ENCODE data around the gene CARM1.
"Not testable (repeated sequence)": the region's sequence is repeated elsewhere in the genome, so short reads cannot be mapped to it uniquely, and the experiment has no call there.

Gene CARM1

DNA sequence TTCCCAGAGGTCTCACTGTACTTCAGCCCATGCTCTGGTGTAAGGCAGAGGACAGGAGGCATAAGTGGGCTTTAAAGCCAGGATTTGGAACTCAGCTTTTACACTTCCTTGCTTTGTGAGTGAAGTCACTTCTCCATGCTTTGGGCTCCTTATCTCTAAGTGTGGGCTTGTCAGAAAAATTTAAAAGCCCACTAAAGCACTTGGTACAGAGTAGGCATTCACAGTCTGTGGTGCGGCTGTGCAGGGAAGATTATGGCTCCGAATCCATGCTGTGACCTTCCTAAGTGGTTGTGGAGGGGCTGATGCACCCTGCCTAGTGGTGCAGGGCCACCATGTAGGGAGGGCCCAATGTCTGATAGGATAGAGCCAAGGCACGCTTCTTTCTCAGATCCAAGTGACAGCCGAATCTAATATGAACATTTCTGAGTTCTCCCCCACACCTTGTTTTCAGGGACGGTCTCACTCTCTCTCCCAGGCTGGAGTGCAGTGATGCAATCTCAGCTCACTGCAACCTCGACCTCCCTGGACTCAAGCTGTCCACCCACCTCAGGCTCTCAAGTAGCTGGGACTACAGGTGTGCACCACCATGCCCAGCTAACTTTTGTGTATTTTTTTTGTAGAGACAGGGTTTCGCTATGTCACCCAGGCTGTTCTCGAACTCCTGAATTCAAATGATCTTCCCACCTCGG, 64.2 kb downstream of the CARM1 start:
- DNase-seq, result no peak

DNA sequence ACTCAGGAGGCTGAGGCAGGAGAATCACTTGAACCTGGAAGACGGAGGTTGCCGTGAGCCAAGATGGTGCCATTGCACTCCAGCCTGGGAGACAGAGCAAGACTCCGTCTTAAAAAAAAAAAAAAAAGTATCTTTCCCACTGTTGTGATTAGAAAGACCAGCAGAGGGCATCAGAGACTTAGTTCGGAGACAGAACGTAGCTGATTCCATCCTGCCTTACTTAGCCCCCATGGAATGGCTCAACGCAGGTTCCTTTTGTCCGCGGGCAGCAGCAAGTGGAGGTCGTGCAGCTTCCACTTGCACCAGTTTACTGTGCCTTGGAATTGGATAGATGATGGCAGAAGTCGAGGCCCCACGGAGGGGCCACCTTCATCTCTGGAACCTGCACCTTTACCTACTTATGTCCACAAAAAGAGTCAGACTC, 65.3 kb downstream of the CARM1 start:
- no peak for DNase-seq

DNA sequence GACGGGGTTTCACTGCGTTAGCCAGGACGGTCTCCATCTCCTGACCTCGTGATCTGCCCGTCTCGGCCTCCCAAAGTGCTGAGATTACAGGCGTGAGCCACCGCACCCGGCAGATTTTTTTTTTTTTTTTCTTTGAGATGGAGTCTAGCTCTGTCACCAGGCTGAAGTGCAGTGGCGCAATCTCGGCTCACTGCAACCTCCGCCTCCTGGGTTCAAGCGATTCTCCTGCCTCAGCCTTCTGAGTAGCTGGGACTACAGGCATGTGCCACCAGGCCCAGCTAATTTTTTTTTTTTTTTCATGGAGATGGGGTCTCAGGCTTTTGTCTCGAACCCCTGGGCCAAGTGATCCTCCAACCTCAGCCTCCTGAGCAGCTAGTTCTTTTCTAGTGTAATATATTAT, 70.3 kb downstream of the CARM1 start:
- not testable (repeated sequence) for DNase-seq

DNA sequence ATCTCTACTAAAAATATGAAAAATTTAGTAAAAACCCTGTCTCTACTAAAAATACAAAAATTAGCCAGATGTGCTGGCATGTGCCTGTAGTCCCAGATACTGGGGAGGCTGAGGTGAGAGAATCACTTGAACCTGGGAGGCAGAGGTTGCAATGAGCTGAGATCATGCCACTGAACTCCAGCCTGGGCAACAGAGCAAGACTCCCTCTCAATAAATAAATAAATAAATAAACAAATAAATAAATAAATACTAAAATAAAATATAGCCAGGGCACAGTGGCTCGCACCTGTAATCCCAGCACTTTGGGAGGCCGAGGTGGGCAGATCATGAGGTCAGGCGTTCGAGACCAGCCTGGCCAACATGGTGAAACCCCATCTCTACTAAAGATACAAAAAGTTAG, 72.1 kb downstream of the CARM1 start:
- DNase-seq, result not testable (repeated sequence)

GRCh38 chr19:10945264-10945663, 73.9 kb downstream of the CARM1 start:
- DNase-seq, result no peak

DNA sequence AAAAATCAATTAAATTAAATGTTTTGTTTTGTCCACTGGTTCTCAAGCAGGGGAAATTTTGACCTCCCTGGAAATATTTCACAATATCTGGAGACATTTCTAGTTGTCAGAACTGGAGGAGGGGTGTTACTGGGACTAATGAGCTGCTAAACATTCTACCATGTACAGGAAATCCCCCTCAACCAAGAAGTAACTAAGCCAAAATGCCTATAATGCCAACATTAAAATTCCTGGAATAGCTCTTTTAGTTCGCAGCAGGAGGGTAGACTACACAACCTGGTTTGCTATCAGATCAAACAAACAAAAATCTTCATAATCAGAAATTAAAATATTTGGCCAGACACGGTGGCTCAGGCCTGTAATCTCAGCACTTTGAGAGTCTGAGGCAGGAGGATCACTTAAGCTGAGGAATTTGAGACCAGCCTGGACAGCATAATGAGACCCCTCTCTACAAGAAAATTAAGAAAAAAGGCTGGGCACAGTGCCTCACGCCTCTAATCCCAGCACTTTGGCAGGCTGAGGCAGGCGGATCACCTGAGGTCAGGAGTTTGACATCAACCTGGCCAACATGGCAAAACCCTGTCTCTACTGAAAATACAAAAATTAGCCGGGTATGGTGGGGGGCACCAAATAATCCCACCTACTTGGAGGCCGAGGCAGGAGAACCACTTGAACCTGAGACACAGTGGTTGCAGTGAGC, 75.8 kb downstream of the CARM1 start:
- DNase-seq, result no peak

DNA sequence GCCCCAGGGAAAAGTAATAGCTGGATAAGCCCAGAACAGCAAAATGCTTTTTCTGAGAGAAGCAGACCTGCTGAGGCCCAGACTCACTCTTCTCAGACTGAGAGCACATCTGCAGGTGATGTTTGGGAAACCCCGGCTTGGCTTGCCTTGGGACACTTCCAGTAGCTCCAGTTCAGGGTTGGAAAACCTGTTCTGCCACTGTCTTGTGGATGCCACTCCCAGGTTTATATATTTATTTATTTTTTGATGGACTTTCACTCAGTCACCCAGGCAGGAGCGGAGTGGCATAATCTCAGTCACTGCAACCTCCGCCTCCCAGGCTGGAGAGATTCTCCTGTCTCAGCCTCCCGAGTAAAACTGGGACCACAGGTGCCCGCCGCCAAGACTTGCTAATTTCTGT, 81.5 kb downstream of the CARM1 start:
- DNase-seq, result no peak

- not testable (repeated sequence) for DNase-seq
These were observed 88.1 kb downstream of the CARM1 start for GRCh38 chr19:10959277-10959968.

GRCh38 chr19:10960314-10961072, 89.1 kb downstream of the CARM1 start, which contains the start of gene SMARCA4:
SMARCA4 (plus strand) TSS chr19:10961030; CDS start chr19:10984152, 23,122 bp downstream.
- peak; percentile 97 for DNase-seq

GRCh38 chr19:10961073-10961860, 89.9 kb downstream of the CARM1 start:
- DNase-seq, result no peak

- no peak for DNase-seq
These were observed 91.5 kb downstream of the CARM1 start for GRCh38 chr19:10962863-10963262.

- no peak for DNase-seq
These were observed 92.5 kb downstream of the CARM1 start for GRCh38 chr19:10963865-10964264.

DNA sequence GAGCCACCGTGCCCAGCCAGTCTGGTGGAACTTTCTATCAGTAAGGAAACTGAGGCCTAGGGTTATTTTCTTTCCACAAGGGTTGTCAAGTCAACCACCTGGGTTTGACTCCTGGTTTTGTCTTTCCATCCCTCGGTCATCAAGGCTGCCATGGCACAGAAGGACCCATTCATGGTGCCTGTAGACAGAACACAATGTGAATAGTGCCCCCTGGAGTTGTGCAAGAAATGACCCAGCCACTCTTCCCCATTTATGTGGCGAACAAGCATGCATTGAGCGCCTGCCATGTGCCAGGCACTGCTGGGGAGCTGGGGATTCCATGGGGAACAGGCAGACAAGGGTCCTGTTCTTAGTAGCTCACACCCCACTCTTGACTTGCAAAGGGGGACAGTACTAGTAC, 93.5 kb downstream of the CARM1 start:
- DNase-seq, result no peak

DNA sequence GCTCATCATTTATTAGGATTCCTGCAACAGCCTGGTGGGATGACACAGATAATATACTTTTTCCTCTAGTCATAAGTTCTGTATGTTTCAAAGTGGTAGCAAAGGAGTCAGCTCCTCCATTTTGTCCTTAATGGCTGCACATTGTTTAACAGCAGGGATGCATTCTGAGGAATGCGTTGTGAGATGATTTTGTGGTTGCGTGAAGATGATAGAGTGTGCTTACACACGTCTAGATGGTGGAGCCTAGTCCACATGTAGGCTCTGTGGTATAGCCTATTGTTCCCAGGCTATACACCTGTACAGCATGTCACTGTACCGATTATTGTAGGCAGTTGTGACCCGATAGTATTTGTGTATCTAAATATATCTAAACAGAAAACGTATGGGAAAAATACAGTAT, 94.0 kb downstream of the CARM1 start:
- no peak for DNase-seq

- DNase-seq, result no peak
These were observed 95.5 kb downstream of the CARM1 start for GRCh38 chr19:10966809-10967208.

DNA sequence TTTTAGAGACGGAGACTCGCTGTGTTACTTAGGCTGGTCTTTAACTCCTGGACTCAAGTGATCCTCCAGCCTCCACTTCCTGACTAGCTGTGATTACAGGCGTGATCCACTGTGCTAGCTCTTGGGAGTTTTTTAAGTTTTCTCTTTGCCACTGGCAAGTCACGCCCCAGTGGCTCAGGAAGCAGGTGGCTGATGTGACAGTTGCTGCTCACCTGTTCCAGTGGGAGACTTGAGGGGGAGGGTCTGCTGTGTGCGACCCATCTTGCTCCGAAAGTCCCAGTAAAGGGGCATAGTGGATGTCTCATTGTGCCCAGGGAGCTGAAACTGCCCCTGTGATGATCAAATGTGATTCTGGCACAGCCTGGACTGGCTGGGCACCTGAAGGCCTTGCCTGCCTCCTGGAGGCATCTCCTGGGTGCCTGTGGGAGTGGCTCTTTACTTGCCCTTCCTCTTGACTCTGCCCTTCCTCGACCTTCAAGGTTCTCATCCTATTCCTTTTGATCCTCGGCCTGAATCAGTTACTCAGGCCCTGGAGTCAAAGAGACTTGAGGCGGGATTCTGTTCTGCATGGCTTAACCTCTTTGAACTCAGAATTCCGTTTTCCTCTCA, 97.3 kb downstream of the CARM1 start:
- DNase-seq, result no peak

GRCh38 chr19:10971107-10971726, 99.9 kb downstream of the CARM1 start:
- no peak for DNase-seq
